ENCODE measurements around the gene PCNX3.

Gene PCNX3

GRCh38 chr11:65580756-65581155, 34.8 kb upstream of the PCNX3 start:
- Histone ChIP-seq H3K9me3 (ENCODE audit: control insufficient read depth in 2 of 2, low read length in 2 of 2) (no peaks in the 10 kb centered on the region), H3K27ac (ENCODE audit: low read depth in 2 of 2, low read length in 2 of 2) (no peak overlapping the region), H3K27me3 (ENCODE audit: control insufficient read depth in 2 of 2, insufficient read depth in 2 of 2, low read length in 2 of 2) (no peaks in the 10 kb centered on the region), H3K4me1 (ENCODE audit: control insufficient read depth in 2 of 2, insufficient read depth in 2 of 2, low read length in 2 of 2) (peaks cover 27 to 28% of the 10 kb centered on the region in 2 donors), H3K4me3 (ENCODE audit: low read length in 2 of 2) (no peak overlapping the region), H3K36me3 (ENCODE audit: control insufficient read depth in 2 of 2, insufficient read depth in 2 of 2, low read length in 2 of 2) (peaks cover 24 to 28% of the 10 kb centered on the region in 2 donors), H3K9ac (ENCODE audit: low read depth in 1 of 2, low read length in 2 of 2) (no peak overlapping the region)

- no peak overlapping the region for H3K27ac ChIP-seq (ENCODE audit: low read depth in 2 of 2, low read length in 2 of 2)
- H3K27me3 ChIP-seq (ENCODE audit: control insufficient read depth in 2 of 2, insufficient read depth in 2 of 2, low read length in 2 of 2), result no peaks in the 10 kb centered on the region
- peaks cover 27 to 33% of the 10 kb centered on the region in 2 donors for H3K36me3 ChIP-seq (ENCODE audit: control insufficient read depth in 2 of 2, insufficient read depth in 2 of 2, low read length in 2 of 2)
- no peaks in the 10 kb centered on the region for H3K9me3 ChIP-seq (ENCODE audit: control insufficient read depth in 2 of 2, low read length in 2 of 2)
- no peak overlapping the region for H3K4me3 ChIP-seq (ENCODE audit: low read length in 2 of 2)
- no peak overlapping the region for H3K9ac ChIP-seq (ENCODE audit: low read depth in 1 of 2, low read length in 2 of 2)
- peaks cover 20% of the 10 kb centered on the region in 2 donors for H3K4me1 ChIP-seq (ENCODE audit: control insufficient read depth in 2 of 2, insufficient read depth in 2 of 2, low read length in 2 of 2)
Observed at GRCh38 chr11:65581928-65582327, 33.6 kb upstream of the PCNX3 start.

DNA sequence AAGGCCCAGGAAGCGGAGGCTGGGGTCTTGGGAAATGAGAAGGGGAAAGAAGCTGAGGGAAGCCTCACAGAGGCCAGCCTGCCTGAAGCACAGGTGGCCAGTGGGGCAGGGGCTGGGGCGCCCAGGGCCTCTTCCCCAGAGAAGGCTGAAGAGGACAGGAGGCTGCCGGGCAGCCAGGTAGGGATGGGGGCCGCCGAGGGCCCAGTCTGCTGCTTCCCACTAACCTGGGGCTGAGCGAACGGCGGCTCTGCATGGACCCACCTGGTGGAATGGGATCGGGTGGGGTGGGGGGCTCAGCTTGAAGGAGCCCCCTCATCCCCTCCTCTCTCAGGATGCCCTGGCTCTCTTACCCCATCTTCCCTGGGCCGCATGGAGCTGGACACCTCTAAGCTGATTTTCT, 32.0 kb upstream of the PCNX3 start:
- Histone ChIP-seq H3K27ac (ENCODE audit: low read depth in 2 of 2, low read length in 2 of 2) (no peak overlapping the region), H3K27me3 (ENCODE audit: control insufficient read depth in 2 of 2, insufficient read depth in 2 of 2, low read length in 2 of 2) (no peaks in the 10 kb centered on the region), H3K36me3 (ENCODE audit: control insufficient read depth in 2 of 2, insufficient read depth in 2 of 2, low read length in 2 of 2) (peaks cover 27 to 33% of the 10 kb centered on the region in 2 donors), H3K9me3 (ENCODE audit: control insufficient read depth in 2 of 2, low read length in 2 of 2) (no peaks in the 10 kb centered on the region), H3K4me1 (ENCODE audit: control insufficient read depth in 2 of 2, insufficient read depth in 2 of 2, low read length in 2 of 2) (peaks cover 13 to 14% of the 10 kb centered on the region in 2 donors), H3K4me3 (ENCODE audit: low read length in 2 of 2) (no peak overlapping the region), H3K9ac (ENCODE audit: low read depth in 1 of 2, low read length in 2 of 2) (no peak overlapping the region)

DNA sequence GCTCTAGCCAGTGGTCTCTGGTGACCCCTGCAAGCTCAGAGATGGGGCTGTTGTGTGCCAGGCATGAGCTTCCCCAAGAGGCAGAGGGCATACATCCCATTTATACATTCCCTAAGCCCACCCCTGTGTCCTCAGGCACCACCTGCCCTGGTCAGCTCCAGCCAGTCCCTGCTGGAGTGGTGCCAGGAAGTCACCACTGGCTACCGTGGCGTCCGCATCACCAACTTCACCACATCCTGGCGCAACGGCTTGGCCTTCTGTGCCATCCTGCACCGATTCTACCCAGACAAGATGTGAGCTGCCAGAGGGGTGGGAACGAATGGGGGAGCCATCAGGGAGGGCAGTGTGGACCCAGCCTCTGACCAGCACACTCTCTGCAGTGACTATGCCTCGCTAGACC, 31.5 kb upstream of the PCNX3 start:
- Histone ChIP-seq H3K9ac (ENCODE audit: low read depth in 1 of 2, low read length in 2 of 2) (no peak overlapping the region), H3K27me3 (ENCODE audit: control insufficient read depth in 2 of 2, insufficient read depth in 2 of 2, low read length in 2 of 2) (no peaks in the 10 kb centered on the region), H3K27ac (ENCODE audit: low read depth in 2 of 2, low read length in 2 of 2) (no peak overlapping the region), H3K9me3 (ENCODE audit: control insufficient read depth in 2 of 2, low read length in 2 of 2) (no peaks in the 10 kb centered on the region), H3K4me1 (ENCODE audit: control insufficient read depth in 2 of 2, insufficient read depth in 2 of 2, low read length in 2 of 2) (peaks cover 13% of the 10 kb centered on the region in 2 donors), H3K4me3 (ENCODE audit: low read length in 2 of 2) (no peak overlapping the region), H3K36me3 (ENCODE audit: control insufficient read depth in 2 of 2, insufficient read depth in 2 of 2, low read length in 2 of 2) (peaks cover 27 to 31% of the 10 kb centered on the region in 2 donors)

DNA sequence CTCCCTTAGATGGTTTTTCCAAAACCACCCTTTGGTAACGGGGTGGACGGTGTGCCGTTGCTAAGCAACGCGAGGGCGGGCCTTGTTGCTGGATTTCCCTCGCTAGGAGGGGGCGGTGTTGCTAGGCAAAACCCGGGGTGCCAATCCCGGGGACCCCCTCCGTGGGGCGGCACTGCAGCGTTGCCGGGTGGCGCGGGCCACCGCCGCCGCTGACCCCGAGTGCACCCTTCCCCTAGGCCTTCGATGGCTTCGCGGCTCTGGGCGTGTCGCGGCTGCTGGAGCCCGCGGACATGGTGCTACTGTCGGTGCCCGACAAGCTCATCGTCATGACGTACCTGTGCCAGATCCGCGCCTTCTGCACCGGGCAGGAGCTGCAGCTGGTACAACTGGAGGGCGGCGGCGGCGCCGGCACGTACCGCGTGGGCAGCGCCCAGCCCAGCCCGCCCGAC, 30.8 kb upstream of the PCNX3 start:
- H3K27ac ChIP-seq (ENCODE audit: low read depth in 2 of 2, low read length in 2 of 2), result no peak overlapping the region
- peaks cover 25 to 27% of the 10 kb centered on the region in 2 donors for H3K36me3 ChIP-seq (ENCODE audit: control insufficient read depth in 2 of 2, insufficient read depth in 2 of 2, low read length in 2 of 2)
- H3K9me3 ChIP-seq (ENCODE audit: control insufficient read depth in 2 of 2, low read length in 2 of 2), result no peaks in the 10 kb centered on the region
- peaks cover 13% of the 10 kb centered on the region in 2 donors for H3K4me1 ChIP-seq (ENCODE audit: control insufficient read depth in 2 of 2, insufficient read depth in 2 of 2, low read length in 2 of 2)
- no peak overlapping the region for H3K4me3 ChIP-seq (ENCODE audit: low read length in 2 of 2)
- H3K27me3 ChIP-seq (ENCODE audit: control insufficient read depth in 2 of 2, insufficient read depth in 2 of 2, low read length in 2 of 2), result no peaks in the 10 kb centered on the region
- H3K9ac ChIP-seq (ENCODE audit: low read depth in 1 of 2, low read length in 2 of 2), result no peak overlapping the region

DNA sequence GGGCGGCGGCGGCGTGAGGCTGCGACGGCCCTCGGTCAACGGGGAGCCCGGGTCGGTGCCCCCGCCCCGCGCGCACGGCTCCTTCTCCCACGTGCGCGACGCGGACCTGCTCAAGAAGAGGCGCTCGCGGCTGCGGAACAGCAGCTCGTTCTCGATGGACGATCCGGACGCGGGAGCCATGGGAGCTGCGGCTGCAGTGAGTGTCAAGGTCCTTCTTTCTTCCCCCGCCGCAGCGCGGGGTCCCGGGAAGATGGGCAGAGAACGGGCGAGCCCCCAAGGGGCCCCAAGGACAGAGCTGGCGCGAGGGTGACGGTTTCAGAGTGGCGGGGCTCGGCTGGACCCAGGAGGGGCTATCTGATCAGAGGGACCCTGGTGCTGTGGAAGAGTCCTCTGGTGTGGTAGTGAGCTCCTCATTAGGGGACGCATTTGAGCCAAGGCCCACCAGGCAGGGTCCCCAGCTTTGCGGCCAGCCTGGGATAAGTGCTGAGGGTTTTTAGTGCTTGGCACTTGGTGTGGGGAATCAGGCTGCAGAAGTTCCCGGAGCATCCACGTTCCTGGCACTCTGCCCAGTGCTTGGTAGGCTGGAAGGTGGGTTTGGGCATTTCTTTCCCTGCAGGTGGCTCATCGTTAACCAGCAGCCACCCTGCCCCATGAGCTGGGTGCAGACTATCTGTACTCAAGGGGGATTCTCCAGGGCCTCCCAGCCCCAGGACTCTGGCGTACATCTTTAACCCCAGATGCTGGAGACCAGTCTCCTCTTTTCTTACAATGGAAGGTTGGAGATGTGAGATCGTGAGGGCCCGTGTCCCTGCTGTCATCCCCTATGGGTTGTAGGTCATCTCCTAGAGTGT, 30.0 kb upstream of the PCNX3 start:
- H3K36me3 ChIP-seq (ENCODE audit: control insufficient read depth in 2 of 2, insufficient read depth in 2 of 2, low read length in 2 of 2), result peaks cover 24 to 25% of the 10 kb centered on the region in 2 donors
- H3K4me3 ChIP-seq (ENCODE audit: low read length in 2 of 2), result no peak overlapping the region

GRCh38 chr11:65586247-65586630, 29.3 kb upstream of the PCNX3 start:
- Histone ChIP-seq H3K27me3 (ENCODE audit: control insufficient read depth in 2 of 2, insufficient read depth in 2 of 2, low read length in 2 of 2) (no peaks in the 10 kb centered on the region), H3K9me3 (ENCODE audit: control insufficient read depth in 2 of 2, low read length in 2 of 2) (no peaks in the 10 kb centered on the region), H3K4me3 (ENCODE audit: low read length in 2 of 2) (no peak overlapping the region), H3K27ac (ENCODE audit: low read depth in 2 of 2, low read length in 2 of 2) (peak overlapping the region in 1 of 2 donors; percentile 38), H3K4me1 (ENCODE audit: control insufficient read depth in 2 of 2, insufficient read depth in 2 of 2, low read length in 2 of 2) (peaks cover 13% of the 10 kb centered on the region in 2 donors), H3K9ac (ENCODE audit: low read depth in 1 of 2, low read length in 2 of 2) (no peak overlapping the region), H3K36me3 (ENCODE audit: control insufficient read depth in 2 of 2, insufficient read depth in 2 of 2, low read length in 2 of 2) (peaks cover 18 to 20% of the 10 kb centered on the region in 2 donors)

More for the DNA sequence above, 30.0 kb upstream of the PCNX3 start:
- Histone ChIP-seq H3K9me3 (ENCODE audit: control insufficient read depth in 2 of 2, low read length in 2 of 2) (no peaks in the 10 kb centered on the region), H3K27ac (ENCODE audit: low read depth in 2 of 2, low read length in 2 of 2) (peak overlapping the region in 1 of 2 donors; percentile 38), H3K9ac (ENCODE audit: low read depth in 1 of 2, low read length in 2 of 2) (no peak overlapping the region), H3K27me3 (ENCODE audit: control insufficient read depth in 2 of 2, insufficient read depth in 2 of 2, low read length in 2 of 2) (no peaks in the 10 kb centered on the region), H3K4me1 (ENCODE audit: control insufficient read depth in 2 of 2, insufficient read depth in 2 of 2, low read length in 2 of 2) (peaks cover 13% of the 10 kb centered on the region in 2 donors)

DNA sequence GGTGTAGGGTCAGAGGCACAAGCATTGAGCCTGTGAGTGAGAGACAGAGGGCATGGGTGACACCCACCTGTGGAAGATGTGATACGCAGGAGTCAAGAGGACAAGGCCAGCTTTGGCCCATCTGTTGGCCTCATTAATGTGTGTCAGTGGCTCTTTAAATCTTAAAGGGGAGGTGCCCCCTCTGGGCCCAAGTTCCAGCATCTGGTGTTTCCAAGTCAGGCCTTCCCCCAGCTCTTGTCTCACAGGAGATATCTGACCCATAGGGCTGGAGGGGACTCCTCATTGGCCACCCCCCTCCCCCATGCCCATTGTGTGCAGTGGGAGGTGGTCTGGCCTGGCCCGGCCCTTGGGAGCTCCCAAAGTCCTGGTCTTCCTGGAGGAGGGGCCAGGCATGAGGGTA, 28.9 kb upstream of the PCNX3 start:
- H3K27ac ChIP-seq (ENCODE audit: low read depth in 2 of 2, low read length in 2 of 2), result peak overlapping the region; percentile 2 to 38
- no peak overlapping the region for H3K4me3 ChIP-seq (ENCODE audit: low read length in 2 of 2)
- H3K4me1 ChIP-seq (ENCODE audit: control insufficient read depth in 2 of 2, insufficient read depth in 2 of 2, low read length in 2 of 2), result peaks cover 13 to 15% of the 10 kb centered on the region in 2 donors
- H3K27me3 ChIP-seq (ENCODE audit: control insufficient read depth in 2 of 2, insufficient read depth in 2 of 2, low read length in 2 of 2), result no peaks in the 10 kb centered on the region
- H3K9me3 ChIP-seq (ENCODE audit: control insufficient read depth in 2 of 2, low read length in 2 of 2), result no peaks in the 10 kb centered on the region
- peaks cover 17 to 18% of the 10 kb centered on the region in 2 donors for H3K36me3 ChIP-seq (ENCODE audit: control insufficient read depth in 2 of 2, insufficient read depth in 2 of 2, low read length in 2 of 2)
- H3K9ac ChIP-seq (ENCODE audit: low read depth in 1 of 2, low read length in 2 of 2), result no peak overlapping the region

DNA sequence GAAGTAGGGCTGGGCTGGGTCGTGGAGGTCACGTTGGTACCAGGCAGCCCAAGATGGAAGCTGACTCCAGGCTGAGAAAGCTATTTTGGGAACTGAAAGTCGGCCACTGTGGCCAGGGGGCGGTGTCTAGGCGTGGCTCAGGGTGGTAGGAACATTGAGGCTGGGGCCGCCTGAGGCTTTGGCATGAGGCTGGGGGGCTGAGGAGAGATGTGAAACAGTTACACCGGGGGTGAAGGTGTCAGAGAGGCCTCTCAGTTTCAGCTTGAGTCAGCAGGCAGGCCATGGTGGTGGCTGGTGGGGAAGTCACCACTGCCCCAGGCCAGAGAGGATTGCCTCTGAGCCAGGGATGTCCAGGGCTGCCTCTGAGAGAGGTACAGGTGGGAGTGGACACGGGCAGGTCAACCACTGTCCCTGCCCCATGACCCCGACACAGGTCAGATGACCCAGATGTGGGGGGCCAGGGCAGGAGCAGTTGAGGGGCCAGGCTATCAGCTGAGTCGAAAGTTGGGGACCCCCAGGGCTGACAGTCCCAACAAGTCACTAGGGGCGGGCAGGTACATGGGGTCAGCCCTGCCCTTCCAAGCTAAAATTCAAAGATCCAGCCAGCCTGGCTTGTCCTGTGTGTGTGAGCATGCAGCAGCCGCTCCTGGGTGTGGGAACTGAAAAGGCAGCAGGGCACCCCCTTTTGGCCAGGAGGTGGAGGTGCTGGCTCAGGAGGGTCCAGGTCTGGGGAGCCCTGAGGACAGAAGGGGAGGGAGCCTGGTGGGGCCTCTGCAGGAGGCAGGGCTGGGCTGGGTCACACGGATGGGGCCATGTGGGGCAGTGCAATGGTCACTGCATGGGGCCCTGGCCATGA, 27.1 kb upstream of the PCNX3 start:
- no peak overlapping the region for H3K4me3 ChIP-seq (ENCODE audit: low read length in 2 of 2)
- peaks cover 16 to 18% of the 10 kb centered on the region in 2 donors for H3K36me3 ChIP-seq (ENCODE audit: control insufficient read depth in 2 of 2, insufficient read depth in 2 of 2, low read length in 2 of 2)
- H3K9ac ChIP-seq (ENCODE audit: low read depth in 1 of 2, low read length in 2 of 2), result no peak overlapping the region
- peaks cover 17 to 25% of the 10 kb centered on the region in 2 donors for H3K4me1 ChIP-seq (ENCODE audit: control insufficient read depth in 2 of 2, insufficient read depth in 2 of 2, low read length in 2 of 2)
- peak overlapping the region; percentile 51 to 85 for H3K27ac ChIP-seq (ENCODE audit: low read depth in 2 of 2, low read length in 2 of 2)
- H3K9me3 ChIP-seq (ENCODE audit: control insufficient read depth in 2 of 2, low read length in 2 of 2), result no peaks in the 10 kb centered on the region
- H3K27me3 ChIP-seq (ENCODE audit: control insufficient read depth in 2 of 2, insufficient read depth in 2 of 2, low read length in 2 of 2), result no peaks in the 10 kb centered on the region

All from mucosa of rectum (tissue), 2 donors.